22Rv1 (cell line): ENCODE measurements around the gene ZFAND4.
"Not testable (repeated sequence)": the region's sequence is repeated elsewhere in the genome, so short reads cannot be mapped to it uniquely, and the experiment has no call there.

Source experiments
- H3K27ac ChIP-seq: fragments of 450-650 bp; 2 replicates; pipeline ENCODE4 v1.5.1; 2017
- CTCF ChIP-seq: fragments of 450-650 bp; IDR thresholded peaks from 2 replicates; pipeline ENCODE4 v1.5.1; 2017; ENCODE audit warnings: mild to moderate bottlenecking
- ZFX ChIP-seq: fragments of 450-650 bp; IDR thresholded peaks from 2 replicates; pipeline ENCODE4 v1.6.1; 2017; ENCODE audit warnings: antibody characterized with exemption, borderline replicate concordance

Gene ZFAND4

GRCh38 chr10:45581216-45581549 is 91.4 kb downstream of the ZFAND4 start:
- H3K27ac ChIP-seq, result no peak overlapping the region
- TF ChIP-seq ZFX (no peak), CTCF (no peak)

- no peak for TF ChIP-seq CTCF
- TF ChIP-seq ZFX, result no peak
- no peak overlapping the region for H3K27ac ChIP-seq
Observed at GRCh38 chr10:45580371-45581215, 92.0 kb downstream of the ZFAND4 start.

- no peak overlapping the region for H3K27ac ChIP-seq
- no peak for TF ChIP-seq CTCF
Observed at GRCh38 chr10:45578384-45578971, 94.1 kb downstream of the ZFAND4 start.

- TF ChIP-seq ZFX (no peak), CTCF (no peak)
- no peak overlapping the region for H3K27ac ChIP-seq
Observed at GRCh38 chr10:45575966-45576597, 96.5 kb downstream of the ZFAND4 start.

GRCh38 chr10:45575032-45575761 is 97.4 kb downstream of the ZFAND4 start:
- H3K27ac ChIP-seq, result not testable (repeated sequence)

- no peak overlapping the region for H3K27ac ChIP-seq
- no peak for TF ChIP-seq ZFX
- no peak for TF ChIP-seq CTCF
Observed at GRCh38 chr10:45569471-45569870, 103.1 kb downstream of the ZFAND4 start.

GRCh38 chr10:45566415-45566814 is 106.2 kb downstream of the ZFAND4 start:
- TF ChIP-seq ZFX, result no peak
- TF ChIP-seq CTCF, result no peak
- no peak overlapping the region for H3K27ac ChIP-seq
